Measurements from ENCODE around the gene LBX1.
"Not testable (repeated sequence)": the region's sequence is repeated elsewhere in the genome, so short reads cannot be mapped to it uniquely, and the experiment has no call there.

Gene LBX1

GRCh38 chr10:101202667-101203066 lies 26.6 kb downstream of the LBX1 start:
- DNase-seq: not testable (repeated sequence)

GRCh38 chr10:101198326-101198977 lies 30.8 kb downstream of the LBX1 start:
- DNase-seq: not testable (repeated sequence)

- no peak for DNase-seq
These were observed 33.3 kb downstream of the LBX1 start for GRCh38 chr10:101195921-101196320.

- DNase-seq: no peak
These were observed 39.5 kb downstream of the LBX1 start for GRCh38 chr10:101189461-101190401.

GRCh38 chr10:101188942-101189341 lies 40.3 kb downstream of the LBX1 start:
- no peak for DNase-seq

- no peak for DNase-seq
These were observed 45.6 kb downstream of the LBX1 start for GRCh38 chr10:101183458-101184183.

GRCh38 chr10:101182936-101183335 lies 46.3 kb downstream of the LBX1 start:
- no peak for DNase-seq
